Neuron (in vitro differentiated cells): ENCODE measurements around the gene CPNE9.

Experiments
- H2AFZ ChIP-seq: one replicate; pipeline ENCODE4 v1.6.1; 2013; ENCODE audit warnings: low read depth, mild to moderate bottlenecking, inconsistent platforms, low read length, moderate library complexity
- H3K27me3 ChIP-seq: one replicate; pipeline ENCODE4 v1.6.1; 2013; ENCODE audit warnings: low read length; ENCODE audit not compliant: insufficient read depth
- H3K36me3 ChIP-seq: one replicate; pipeline ENCODE4 v1.6.1; 2013; ENCODE audit warnings: low read length; ENCODE audit not compliant: insufficient read depth
- H3K4me1 ChIP-seq: one replicate; pipeline ENCODE4 v1.6.1; 2013; ENCODE audit warnings: low read length; ENCODE audit not compliant: insufficient read depth
- H3K4me3 ChIP-seq: 2 replicates; pipeline ENCODE4 v1.5.1; 2013; ENCODE audit warnings: mild to moderate bottlenecking, low read length, moderate library complexity
- H3K9me3 ChIP-seq: one replicate; pipeline ENCODE4 v1.6.1; 2013; ENCODE audit warnings: low read length

Gene CPNE9

GRCh38 chr3:9703736-9704346, at the start of gene CPNE9:
Gene CPNE9 (plus strand): TSS chr3:9703833. CDS start chr3:9703997, 164 bp downstream.
- H3K9me3 ChIP-seq, result no peaks in the 10 kb centered on the region
- peaks cover 8% of the 10 kb centered on the region for H3K36me3 ChIP-seq
- H3K4me1 ChIP-seq, result peaks cover 14% of the 10 kb centered on the region
- peaks cover 7% of the 10 kb centered on the region for H3K27me3 ChIP-seq
- peak within 1 kb of the TSS; percentile 85 for H2AFZ ChIP-seq
- H3K4me3 ChIP-seq, result peak within 1 kb of the TSS; percentile 36

DNA sequence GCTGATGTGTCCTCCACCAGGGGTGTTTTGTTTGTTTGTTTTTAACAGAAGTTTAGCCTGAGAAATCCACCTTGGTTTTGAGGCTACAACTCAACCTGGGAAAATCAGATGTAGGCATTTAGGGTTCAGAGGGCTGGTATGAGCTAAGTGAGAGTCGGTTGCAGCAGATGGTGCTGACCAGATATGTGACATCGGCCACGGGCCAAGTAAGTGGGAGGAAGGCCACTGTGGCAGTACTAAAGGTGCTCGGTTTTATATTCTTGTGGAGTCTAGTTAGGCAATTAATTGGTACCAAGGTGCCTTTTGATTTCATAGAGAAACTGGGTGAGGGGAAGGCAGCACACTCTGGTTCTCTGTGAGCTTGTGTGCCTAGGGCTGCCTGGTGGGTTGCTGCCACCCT, 43.8 kb upstream of the CPNE9 start:
- Histone ChIP-seq H3K36me3 (peaks cover 67% of the 10 kb centered on the region), H2AFZ (no peak overlapping the region), H3K9me3 (peaks cover 12% of the 10 kb centered on the region), H3K4me3 (no peak overlapping the region), H3K4me1 (no peaks in the 10 kb centered on the region), H3K27me3 (no peaks in the 10 kb centered on the region)

- Histone ChIP-seq H3K4me1 (no peaks in the 10 kb centered on the region), H3K36me3 (peaks cover 66% of the 10 kb centered on the region), H3K27me3 (no peaks in the 10 kb centered on the region), H3K4me3 (no peak overlapping the region), H2AFZ (no peak overlapping the region), H3K9me3 (peaks cover 12% of the 10 kb centered on the region)
These were observed 42.7 kb upstream of the CPNE9 start for GRCh38 chr3:9660972-9661371.

- Histone ChIP-seq H3K4me3 (no peak overlapping the region), H3K9me3 (peaks cover 12% of the 10 kb centered on the region), H3K27me3 (no peaks in the 10 kb centered on the region), H3K4me1 (no peaks in the 10 kb centered on the region), H2AFZ (no peak overlapping the region), H3K36me3 (peaks cover 63% of the 10 kb centered on the region)
These were observed 39.4 kb upstream of the CPNE9 start for GRCh38 chr3:9664119-9664751.

- Histone ChIP-seq H3K9me3 (peaks cover 12% of the 10 kb centered on the region), H3K4me1 (no peaks in the 10 kb centered on the region), H3K27me3 (no peaks in the 10 kb centered on the region), H3K36me3 (peaks cover 65% of the 10 kb centered on the region), H3K4me3 (no peak overlapping the region), H2AFZ (no peak overlapping the region)
These were observed 36.8 kb upstream of the CPNE9 start for GRCh38 chr3:9666704-9667445.

- Histone ChIP-seq H3K4me3 (no peak overlapping the region), H3K36me3 (peaks cover 71% of the 10 kb centered on the region), H3K27me3 (no peaks in the 10 kb centered on the region), H2AFZ (no peak overlapping the region), H3K4me1 (no peaks in the 10 kb centered on the region), H3K9me3 (peaks cover 2% of the 10 kb centered on the region)
These were observed 34.4 kb upstream of the CPNE9 start for GRCh38 chr3:9669277-9669676.

DNA sequence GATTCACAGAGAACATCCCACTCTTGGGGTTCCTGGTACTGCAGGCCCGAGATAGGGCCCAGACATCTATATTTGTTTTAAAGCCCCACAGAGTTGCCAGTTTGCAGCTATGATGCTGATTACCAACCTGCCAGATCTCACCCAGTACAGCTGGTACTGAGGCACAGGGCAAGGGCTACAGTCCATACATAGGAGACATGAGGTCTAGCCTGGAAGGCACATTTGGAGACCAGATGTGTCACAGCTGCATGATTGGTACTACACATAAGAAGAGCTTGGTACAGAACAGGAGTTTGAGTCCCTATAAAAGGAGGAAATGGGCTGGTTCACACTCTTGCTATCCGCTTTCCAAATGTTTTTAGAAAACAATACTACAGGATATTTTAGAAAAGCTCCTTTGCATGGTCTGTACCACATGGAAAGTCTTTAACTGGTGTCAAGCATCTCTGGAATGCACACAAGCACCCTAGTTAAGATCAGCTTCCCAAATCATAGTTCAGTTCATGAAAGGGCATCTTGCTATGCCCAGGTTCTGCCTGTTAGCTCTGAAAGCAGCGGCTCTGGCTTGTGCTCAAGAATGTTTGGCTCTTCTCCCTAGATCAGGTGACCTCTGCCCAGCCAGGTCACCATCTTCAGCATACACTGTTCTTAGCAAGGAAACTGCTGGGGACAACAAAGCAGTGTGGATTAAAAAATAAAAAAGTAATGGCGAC, 33.8 kb upstream of the CPNE9 start:
- Histone ChIP-seq H3K4me1 (no peaks in the 10 kb centered on the region), H3K27me3 (no peaks in the 10 kb centered on the region), H3K4me3 (no peak overlapping the region), H3K9me3 (no peaks in the 10 kb centered on the region), H3K36me3 (peaks cover 72% of the 10 kb centered on the region), H2AFZ (no peak overlapping the region)

- Histone ChIP-seq H3K36me3 (peaks cover 73% of the 10 kb centered on the region), H3K4me1 (no peaks in the 10 kb centered on the region), H2AFZ (no peak overlapping the region), H3K9me3 (no peaks in the 10 kb centered on the region), H3K27me3 (no peaks in the 10 kb centered on the region), H3K4me3 (no peak overlapping the region)
These were observed 30.6 kb upstream of the CPNE9 start for GRCh38 chr3:9673082-9673481.

- Histone ChIP-seq H2AFZ (no peak overlapping the region), H3K4me3 (no peak overlapping the region), H3K9me3 (no peaks in the 10 kb centered on the region), H3K36me3 (peaks cover 72% of the 10 kb centered on the region), H3K4me1 (no peaks in the 10 kb centered on the region), H3K27me3 (no peaks in the 10 kb centered on the region)
These were observed 29.9 kb upstream of the CPNE9 start for GRCh38 chr3:9673752-9674151.

DNA sequence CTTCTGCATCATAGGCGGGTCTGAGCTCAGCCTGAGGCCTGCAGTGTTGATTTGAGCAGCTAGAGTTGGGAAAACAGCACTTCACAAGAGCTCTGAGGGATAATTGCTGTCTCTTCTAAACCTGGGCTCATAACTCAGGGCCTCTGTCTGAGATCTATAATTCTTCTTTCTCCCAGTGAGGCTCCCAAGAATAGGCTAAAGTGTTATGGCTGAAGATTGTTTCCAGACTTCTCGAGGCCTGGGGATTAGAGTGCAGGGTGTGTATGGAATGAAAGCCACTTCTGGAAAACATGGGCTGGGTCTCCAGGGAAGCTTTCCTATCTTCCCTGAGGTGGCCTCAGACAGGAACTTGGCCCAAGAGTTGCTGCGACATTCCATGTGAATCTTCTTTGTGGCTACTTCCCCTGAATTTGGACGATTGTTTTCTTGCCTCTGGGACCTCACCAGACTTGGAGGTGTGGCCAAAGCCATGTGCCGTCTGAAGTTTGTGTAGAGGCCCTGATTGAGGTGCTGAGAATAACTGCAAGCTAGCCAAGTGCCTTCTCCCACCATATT, 27.8 kb upstream of the CPNE9 start:
- Histone ChIP-seq H3K27me3 (no peaks in the 10 kb centered on the region), H3K4me1 (no peaks in the 10 kb centered on the region), H2AFZ (no peak overlapping the region), H3K9me3 (no peaks in the 10 kb centered on the region), H3K4me3 (no peak overlapping the region), H3K36me3 (peaks cover 76% of the 10 kb centered on the region)

DNA sequence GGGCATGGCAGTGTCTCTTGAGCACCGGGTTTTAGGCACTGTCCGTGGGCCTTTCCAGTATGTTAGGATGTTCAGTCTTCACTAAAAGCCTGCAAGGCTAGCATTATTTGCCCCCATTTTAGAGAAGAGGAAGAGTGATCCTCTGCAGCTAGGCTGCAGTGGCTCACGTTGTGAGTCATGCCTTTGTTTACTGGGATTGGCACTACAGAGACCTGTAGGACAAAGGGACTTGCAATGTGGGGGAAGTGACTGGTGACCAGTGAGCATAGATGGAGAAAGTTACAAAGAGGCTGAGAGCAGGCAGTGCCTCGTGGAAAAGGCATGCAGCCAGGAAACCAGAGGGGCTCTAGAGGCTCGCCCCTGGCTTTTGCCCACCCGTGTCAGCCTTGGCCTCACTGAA, 26.8 kb upstream of the CPNE9 start:
- peaks cover 76% of the 10 kb centered on the region for H3K36me3 ChIP-seq
- no peaks in the 10 kb centered on the region for H3K27me3 ChIP-seq
- H3K4me3 ChIP-seq, result no peak overlapping the region
- H2AFZ ChIP-seq, result no peak overlapping the region
- no peaks in the 10 kb centered on the region for H3K9me3 ChIP-seq
- H3K4me1 ChIP-seq, result no peaks in the 10 kb centered on the region

GRCh38 chr3:9678493-9678892, 25.1 kb upstream of the CPNE9 start:
- Histone ChIP-seq H3K27me3 (no peaks in the 10 kb centered on the region), H3K4me1 (no peaks in the 10 kb centered on the region), H2AFZ (no peak overlapping the region), H3K9me3 (no peaks in the 10 kb centered on the region), H3K4me3 (no peak overlapping the region), H3K36me3 (peaks cover 72% of the 10 kb centered on the region)
